ENCODE data around the gene TMEM9B. TPM values are rescaled to one million over a fixed set of nuclear protein-coding genes. Genes with fewer than 3 reads are reported as not detected.

TMEM9B gene
- polyA plus RNA-seq, 3 donors, result 25.5 to 149 (median 141) TPM

- H3K4me3 Mint-ChIP-seq, result no peak overlapping the region
- TF ChIP-seq, protein P1, sequence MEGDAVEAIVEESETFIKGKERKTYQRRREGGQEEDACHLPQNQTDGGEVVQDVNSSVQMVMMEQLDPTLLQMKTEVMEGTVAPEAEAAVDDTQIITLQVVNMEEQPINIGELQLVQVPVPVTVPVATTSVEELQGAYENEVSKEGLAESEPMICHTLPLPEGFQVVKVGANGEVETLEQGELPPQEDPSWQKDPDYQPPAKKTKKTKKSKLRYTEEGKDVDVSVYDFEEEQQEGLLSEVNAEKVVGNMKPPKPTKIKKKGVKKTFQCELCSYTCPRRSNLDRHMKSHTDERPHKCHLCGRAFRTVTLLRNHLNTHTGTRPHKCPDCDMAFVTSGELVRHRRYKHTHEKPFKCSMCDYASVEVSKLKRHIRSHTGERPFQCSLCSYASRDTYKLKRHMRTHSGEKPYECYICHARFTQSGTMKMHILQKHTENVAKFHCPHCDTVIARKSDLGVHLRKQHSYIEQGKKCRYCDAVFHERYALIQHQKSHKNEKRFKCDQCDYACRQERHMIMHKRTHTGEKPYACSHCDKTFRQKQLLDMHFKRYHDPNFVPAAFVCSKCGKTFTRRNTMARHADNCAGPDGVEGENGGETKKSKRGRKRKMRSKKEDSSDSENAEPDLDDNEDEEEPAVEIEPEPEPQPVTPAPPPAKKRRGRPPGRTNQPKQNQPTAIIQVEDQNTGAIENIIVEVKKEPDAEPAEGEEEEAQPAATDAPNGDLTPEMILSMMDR (IDR thresholded peaks at IDR 0.05), result no peak
- no CpG with 5 or more reads among the region's 1 CpG for WGBS (ENCODE audit: insufficient coverage)
These were observed 44.4 kb upstream of the TMEM9B start for GRCh38 chr11:9008661-9009060.

GRCh38 chr11:9008011-9008550 is 43.8 kb upstream of the TMEM9B start:
- H3K79me2 ChIP-seq (ENCODE audit: insufficient read depth, low read length), result no peaks in the 10 kb centered on the region
- no peaks in the 10 kb centered on the region for H3K9me3 ChIP-seq (replicated peaks in 1 of 2; ENCODE audit: control insufficient read depth in 1 of 2, insufficient read depth in 1 of 2, low read length in 2 of 2)
- TF ChIP-seq, protein P1 (IDR thresholded peaks at IDR 0.05), result no peak
- Mint-ChIP-seq H3K27me3 (ENCODE audit: low read depth in 3 of 3) (peaks cover 27 to 40% (median 32%) of the 10 kb centered on the region in 3 donors), H3K36me3 (peaks cover 3 to 12% of the 10 kb centered on the region in 2 donors), H3K27ac (no peak overlapping the region), H3K9me3 (peaks cover 4 to 15% (median 8%) of the 10 kb centered on the region in 7 donors), H3K4me3 (no peak overlapping the region), H3K4me1 (peaks cover 7% of the 10 kb centered on the region)
- H3K9ac ChIP-seq (ENCODE audit: insufficient read depth, low read length, poor library complexity, severe bottlenecking), result no peak overlapping the region
- intact Hi-C loops (cut with micrococcal nuclease), result loop anchor here in 1 of 2 donors (10.0 kb wide), 1 partner anchor 147 kb away; no protein-coding TSS in a partner anchor
- peaks cover 13 to 16% of the 10 kb centered on the region in 2 donors for H3K4me1 ChIP-seq (ENCODE audit: control insufficient read depth in 1 of 2, insufficient read depth in 2 of 2, low read length in 2 of 2)
- no peak overlapping the region for H3K4me2 ChIP-seq (replicated peaks; ENCODE audit: extremely low read depth, low read length, poor library complexity, severe bottlenecking)
- no peaks in the 10 kb centered on the region for H4K20me1 ChIP-seq (ENCODE audit: insufficient read depth, low read length)
- DNase-seq, result no peak
- H2AFZ ChIP-seq (ENCODE audit: insufficient read depth, low read depth, low read length, poor library complexity, severe bottlenecking), result no peak overlapping the region
- peaks cover 23 to 34% of the 10 kb centered on the region in 2 donors for H3K27me3 ChIP-seq (ENCODE audit: control insufficient read depth in 2 of 2, insufficient read depth in 2 of 2, low read length in 2 of 2)
- WGBS (ENCODE audit: insufficient coverage), result no CpG with 5 or more reads among the region's 3 CpGs
- no peak overlapping the region for H3K4me3 ChIP-seq (replicated peaks in 1 of 3; ENCODE audit: low read depth in 2 of 3, low read length in 3 of 3)
- no peak overlapping the region for H3K27ac ChIP-seq (ENCODE audit: low read depth in 1 of 2, low read length in 2 of 2)
- no peaks in the 10 kb centered on the region for H3K36me3 ChIP-seq (replicated peaks in 1 of 2; ENCODE audit: control insufficient read depth in 1 of 2, insufficient read depth in 2 of 2, low read length in 2 of 2)

More at GRCh38 chr11:9008661-9009060, 44.4 kb upstream of the TMEM9B start:
- Mint-ChIP-seq H3K36me3 (peaks cover 0 to 9% of the 10 kb centered on the region in 2 donors), H3K9me3 (peaks cover 2 to 11% (median 8%) of the 10 kb centered on the region in 7 donors), H3K27me3 (ENCODE audit: low read depth in 3 of 3) (peaks cover 23 to 36% (median 28%) of the 10 kb centered on the region in 3 donors), H3K27ac (no peak overlapping the region), H3K4me1 (peaks cover 3% of the 10 kb centered on the region)
- H2AFZ ChIP-seq (ENCODE audit: insufficient read depth, low read depth, low read length, poor library complexity, severe bottlenecking), result no peak overlapping the region
- H3K4me3 ChIP-seq (replicated peaks in 1 of 3; ENCODE audit: low read depth in 2 of 3, low read length in 3 of 3), result no peak overlapping the region
- H3K36me3 ChIP-seq (replicated peaks in 1 of 2; ENCODE audit: control insufficient read depth in 1 of 2, insufficient read depth in 2 of 2, low read length in 2 of 2), result no peaks in the 10 kb centered on the region
- peaks cover 20 to 30% of the 10 kb centered on the region in 2 donors for H3K27me3 ChIP-seq (ENCODE audit: control insufficient read depth in 2 of 2, insufficient read depth in 2 of 2, low read length in 2 of 2)
- intact Hi-C loops (cut with micrococcal nuclease), result loop anchor here in 1 of 2 donors (10.0 kb wide), 1 partner anchor 146 kb away; no protein-coding TSS in a partner anchor
- no peak overlapping the region for H3K27ac ChIP-seq (ENCODE audit: low read depth in 1 of 2, low read length in 2 of 2)
- no peaks in the 10 kb centered on the region for H4K20me1 ChIP-seq (ENCODE audit: insufficient read depth, low read length)
- no peak overlapping the region for H3K9ac ChIP-seq (ENCODE audit: insufficient read depth, low read length, poor library complexity, severe bottlenecking)
- DNase-seq, result no peak
- no peaks in the 10 kb centered on the region for H3K79me2 ChIP-seq (ENCODE audit: insufficient read depth, low read length)
- no peak overlapping the region for H3K4me2 ChIP-seq (replicated peaks; ENCODE audit: extremely low read depth, low read length, poor library complexity, severe bottlenecking)
- H3K4me1 ChIP-seq (ENCODE audit: control insufficient read depth in 1 of 2, insufficient read depth in 2 of 2, low read length in 2 of 2), result peaks cover 7 to 10% of the 10 kb centered on the region in 2 donors
- H3K9me3 ChIP-seq (replicated peaks in 1 of 2; ENCODE audit: control insufficient read depth in 1 of 2, insufficient read depth in 1 of 2, low read length in 2 of 2), result no peaks in the 10 kb centered on the region

Measured in CD14-positive monocyte (primary cell).